ENCODE measurements around the gene PTHLH.
A peak's percentile ranks its signal among the peaks of the same experiment; 100 is the strongest.

PTHLH gene

GRCh38 chr12:27951898-27952297, 20.6 kb downstream of the PTHLH start:
- TF ChIP-seq CTCF (conservative IDR thresholded peaks at IDR 0.05; ENCODE audit: low read depth, low read length): no peak
- H3K4me3 ChIP-seq (ENCODE audit: low read length): no peak overlapping the region
- no peak for DNase-seq (ENCODE audit: low read depth)

GRCh38 chr12:27946421-27946820, 26.1 kb downstream of the PTHLH start:
- no peak for DNase-seq (ENCODE audit: low read depth)
- no peak for TF ChIP-seq CTCF (conservative IDR thresholded peaks at IDR 0.05; ENCODE audit: low read depth, low read length)
- H3K4me3 ChIP-seq (ENCODE audit: low read length): no peak overlapping the region

DNA sequence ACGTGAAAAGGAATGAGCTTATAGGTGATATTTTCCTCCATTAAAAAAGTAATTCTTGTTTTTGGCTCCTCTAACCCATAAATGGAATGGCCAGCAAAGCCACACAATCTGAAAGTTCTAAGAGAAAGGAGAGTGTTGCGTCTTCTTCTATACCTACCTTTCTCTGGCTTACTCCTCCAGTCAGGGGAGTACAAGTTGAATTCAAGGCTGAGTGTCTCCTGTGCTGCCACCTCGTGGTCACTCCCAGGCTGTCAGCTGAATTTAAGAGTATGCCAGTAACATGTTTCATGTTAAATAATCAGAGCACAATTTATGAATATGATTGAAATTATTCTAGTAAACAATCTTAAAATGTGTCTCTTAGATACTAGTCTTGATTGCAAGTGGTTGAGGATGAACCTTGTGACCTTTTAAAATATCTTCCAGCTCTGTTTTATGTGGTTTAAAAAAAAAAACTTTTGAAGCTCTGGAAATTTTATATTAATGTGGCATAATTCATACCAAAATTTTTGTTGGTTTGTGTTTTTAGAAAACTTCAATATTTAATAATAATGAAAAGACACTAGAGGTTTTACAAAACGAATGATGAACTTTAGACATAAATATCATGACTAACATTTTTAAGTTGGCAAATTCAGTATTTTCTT, 31.7 kb downstream of the PTHLH start:
- no peak overlapping the region for H3K4me3 ChIP-seq (ENCODE audit: low read length)
- no peak for DNase-seq (ENCODE audit: low read depth)
- TF ChIP-seq CTCF (conservative IDR thresholded peaks at IDR 0.05; ENCODE audit: low read depth, low read length): peak; percentile 92

DNA sequence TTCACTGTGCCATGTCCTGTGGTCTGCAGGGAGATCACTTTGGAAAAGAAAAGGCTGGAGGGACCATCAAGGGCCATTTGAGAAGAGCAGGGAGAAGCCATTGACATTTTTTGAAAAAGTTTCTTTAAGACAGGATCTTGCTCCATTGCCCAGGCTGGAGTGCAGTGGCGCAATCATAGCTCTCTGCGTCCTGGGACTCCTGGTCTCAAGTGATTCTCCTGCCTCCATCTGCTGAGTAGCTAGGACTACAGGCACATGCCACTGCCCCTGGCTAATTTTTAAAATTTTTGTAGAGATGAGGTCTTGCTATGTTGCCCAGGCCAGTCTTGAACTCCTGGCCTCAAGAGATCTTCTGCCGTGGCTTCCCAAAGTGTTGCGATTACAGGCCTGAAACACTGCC, 32.3 kb downstream of the PTHLH start:
- no peak for DNase-seq (ENCODE audit: low read depth)
- TF ChIP-seq CTCF (conservative IDR thresholded peaks at IDR 0.05; ENCODE audit: low read depth, low read length): no peak
- H3K4me3 ChIP-seq (ENCODE audit: low read length): no peak overlapping the region

- DNase-seq (ENCODE audit: low read depth): no peak
- no peak for TF ChIP-seq CTCF (conservative IDR thresholded peaks at IDR 0.05; ENCODE audit: low read depth, low read length)
- no peak overlapping the region for H3K4me3 ChIP-seq (ENCODE audit: low read length)
These were observed 34.8 kb downstream of the PTHLH start for GRCh38 chr12:27937768-27938167.

GRCh38 chr12:27936196-27936595, 36.3 kb downstream of the PTHLH start:
- no peak overlapping the region for H3K4me3 ChIP-seq (ENCODE audit: low read length)
- TF ChIP-seq CTCF (conservative IDR thresholded peaks at IDR 0.05; ENCODE audit: low read depth, low read length): peak; percentile 9
- DNase-seq (ENCODE audit: low read depth): no peak

- DNase-seq (ENCODE audit: low read depth): no peak
- no peak overlapping the region for H3K4me3 ChIP-seq (ENCODE audit: low read length)
- TF ChIP-seq CTCF (conservative IDR thresholded peaks at IDR 0.05; ENCODE audit: low read depth, low read length): no peak
These were observed 38.3 kb downstream of the PTHLH start for GRCh38 chr12:27934276-27934675.
